ENCODE results near the gene HIVEP1.

HIVEP1 gene

GRCh38 chr6:12012038-12012557, at the start of gene HIVEP1:
HIVEP1 (plus strand) TSS chr6:12012312; CDS start chr6:12015629, 3,317 bp downstream.
- no peak for FAIRE-seq

GRCh38 chr6:11963756-11964500, 48.2 kb upstream of the HIVEP1 start:
- FAIRE-seq = no peak

GRCh38 chr6:11964729-11965335, 47.3 kb upstream of the HIVEP1 start:
- no peak for FAIRE-seq

GRCh38 chr6:11965499-11965898, 46.6 kb upstream of the HIVEP1 start:
- no peak for FAIRE-seq

GRCh38 chr6:11968241-11968806, 43.8 kb upstream of the HIVEP1 start:
- no peak for FAIRE-seq

GRCh38 chr6:11969092-11969491, 43.0 kb upstream of the HIVEP1 start:
- no peak for FAIRE-seq

GRCh38 chr6:11970114-11970513, 42.0 kb upstream of the HIVEP1 start:
- FAIRE-seq = no peak

- FAIRE-seq = no peak
Observed at GRCh38 chr6:11971154-11971553, 41.0 kb upstream of the HIVEP1 start.

GRCh38 chr6:11972270-11972669, 39.8 kb upstream of the HIVEP1 start:
- no peak for FAIRE-seq

- no peak for FAIRE-seq
Observed at GRCh38 chr6:11972806-11973205, 39.3 kb upstream of the HIVEP1 start.

- no peak for FAIRE-seq
Observed at GRCh38 chr6:11973238-11973637, 38.9 kb upstream of the HIVEP1 start.

GRCh38 chr6:11974089-11974488, 38.0 kb upstream of the HIVEP1 start:
- FAIRE-seq = no peak

- no peak for FAIRE-seq
Observed at GRCh38 chr6:11975353-11975977, 36.6 kb upstream of the HIVEP1 start.

- no peak for FAIRE-seq
Observed at GRCh38 chr6:11976489-11976888, 35.6 kb upstream of the HIVEP1 start.

- FAIRE-seq = no peak
Observed at GRCh38 chr6:11977193-11977592, 34.9 kb upstream of the HIVEP1 start.

- FAIRE-seq = no peak
Observed at GRCh38 chr6:11977738-11978137, 34.4 kb upstream of the HIVEP1 start.

- FAIRE-seq = no peak
Observed at GRCh38 chr6:11978169-11978987, 33.7 kb upstream of the HIVEP1 start.

- FAIRE-seq = no peak
Observed at GRCh38 chr6:11979866-11980265, 32.2 kb upstream of the HIVEP1 start.

- no peak for FAIRE-seq
Observed at GRCh38 chr6:11983306-11983705, 28.8 kb upstream of the HIVEP1 start.

GRCh38 chr6:11987386-11987785, 24.7 kb upstream of the HIVEP1 start:
- no peak for FAIRE-seq

GRCh38 chr6:11989386-11989785, 22.7 kb upstream of the HIVEP1 start:
- no peak for FAIRE-seq

- FAIRE-seq = no peak
Observed at GRCh38 chr6:11992086-11992485, 20.0 kb upstream of the HIVEP1 start.
